DOHH2 (cell line): ENCODE data around the gene USP9X.

Experiments
- H3F3A ChIP-seq: fragments of 200-600 bp; sonication (generic), shearing (Covaris generic); 2 replicates; pipeline ENCODE4 v1.6.0; 2016; ENCODE audit warnings: antibody characterized with exemption, mild to moderate bottlenecking; ENCODE audit not compliant: control insufficient read depth, insufficient read depth
- H3K27ac ChIP-seq: fragments of 200-600 bp; sonication (generic); 2 replicates; pipeline ENCODE4 v1.5.1; 2014; ENCODE audit warnings: low read depth, mild to moderate bottlenecking, low read length, moderate library complexity
- H3K27me3 ChIP-seq: fragments of 200-600 bp; sonication (generic); 2 replicates; pipeline ENCODE4 v1.6.1; 2014; ENCODE audit warnings: mild to moderate bottlenecking, low read length, mixed read lengths; ENCODE audit not compliant: control insufficient read depth
- H3K36me3 ChIP-seq: fragments of 200-600 bp; sonication (generic); 2 replicates; pipeline ENCODE4 v1.6.1; 2014; ENCODE audit warnings: mild to moderate bottlenecking, low read length, moderate library complexity, mixed read lengths; ENCODE audit not compliant: control insufficient read depth
- H3K4me1 ChIP-seq: fragments of 200-600 bp; sonication (generic); 2 replicates; pipeline ENCODE4 v1.6.1; 2014; ENCODE audit warnings: mild to moderate bottlenecking, low read length, mixed read lengths; ENCODE audit not compliant: control insufficient read depth
- H3K4me2 ChIP-seq: fragments of 200-600 bp; sonication (generic); 2 replicates; pipeline ENCODE4 v1.6.0; 2014; ENCODE audit warnings: mild to moderate bottlenecking, low read length, moderate library complexity
- H3K4me3 ChIP-seq: fragments of 200-600 bp; sonication (generic); 2 replicates; pipeline ENCODE4 v1.5.1; 2014; ENCODE audit warnings: mild to moderate bottlenecking, low read length, mixed read lengths
- H3K79me2 ChIP-seq: fragments of 200-600 bp; sonication (generic); 2 replicates; pipeline ENCODE4 v1.6.1; 2014; ENCODE audit warnings: mild to moderate bottlenecking, low read length, mixed read lengths; ENCODE audit not compliant: control insufficient read depth
- H3K9me2 ChIP-seq: fragments of 200-600 bp; sonication (generic); replicated peaks from 2 replicates; pipeline ENCODE4 v1.6.1; 2014; ENCODE audit warnings: mild to moderate bottlenecking, low read length, mixed read lengths; ENCODE audit not compliant: control insufficient read depth
- H3K9me3 ChIP-seq: fragments of 200-600 bp; sonication (generic); 2 replicates; pipeline ENCODE4 v1.6.1; 2014; ENCODE audit warnings: antibody characterized with exemption, low read length, mixed read lengths; ENCODE audit not compliant: control insufficient read depth, insufficient read depth
- H4K20me1 ChIP-seq: fragments of 200-600 bp; sonication (generic); 2 replicates; pipeline ENCODE4 v1.6.0; 2014; ENCODE audit warnings: low read depth, mild to moderate bottlenecking, antibody characterized with exemption, low read length, moderate library complexity; ENCODE audit not compliant: control insufficient read depth, insufficient read depth
- CTCF ChIP-seq: fragments of 200-600 bp; sonication (generic); IDR thresholded peaks from one replicate; pipeline ENCODE4 v1.5.1; 2014; ENCODE audit warnings: antibody characterized with exemption, mild to moderate bottlenecking, low read depth, low read length; ENCODE audit not compliant: poor library complexity, severe bottlenecking
- EZH2phosphoT487 ChIP-seq: fragments of 200-600 bp; sonication (generic); IDR thresholded peaks from 2 replicates; pipeline ENCODE4 v1.6.1; 2017; ENCODE audit warnings: borderline replicate concordance, mild to moderate bottlenecking, antibody characterized with exemption, low read length, moderate library complexity, mixed read lengths

Gene USP9X

GRCh38 chrX:41245641-41246040 is 160.4 kb downstream of the USP9X start:
- no peaks in the 10 kb centered on the region for H3F3A ChIP-seq
- no peaks in the 10 kb centered on the region for H3K9me2 ChIP-seq
- H3K9me3 ChIP-seq = no peaks in the 10 kb centered on the region
- no peaks in the 10 kb centered on the region for H4K20me1 ChIP-seq
- no peak overlapping the region for H3K4me3 ChIP-seq
- H3K36me3 ChIP-seq = no peaks in the 10 kb centered on the region
- H3K27me3 ChIP-seq = no peaks in the 10 kb centered on the region
- no peak for TF ChIP-seq CTCF
- no peak for TF ChIP-seq EZH2phosphoT487
- no peak overlapping the region for H3K27ac ChIP-seq
- H3K4me2 ChIP-seq = no peak overlapping the region
- H3K4me1 ChIP-seq = no peaks in the 10 kb centered on the region
- H3K79me2 ChIP-seq = no peaks in the 10 kb centered on the region

GRCh38 chrX:41250867-41251266 is 165.6 kb downstream of the USP9X start:
- Histone ChIP-seq H3F3A (no peaks in the 10 kb centered on the region), H3K9me3 (no peaks in the 10 kb centered on the region), H3K9me2 (no peaks in the 10 kb centered on the region), H3K4me3 (no peak overlapping the region), H3K4me2 (no peak overlapping the region), H3K27ac (no peak overlapping the region), H4K20me1 (no peaks in the 10 kb centered on the region), H3K79me2 (no peaks in the 10 kb centered on the region), H3K4me1 (peaks cover 4% of the 10 kb centered on the region; the same call in 1 of the 2 replicates), H3K27me3 (peaks cover 6% of the 10 kb centered on the region), H3K36me3 (no peaks in the 10 kb centered on the region)
- TF ChIP-seq EZH2phosphoT487 (no peak), CTCF (no peak)

GRCh38 chrX:41257801-41258200 is 172.6 kb downstream of the USP9X start:
- Histone ChIP-seq H3K27me3 (peaks cover 5% of the 10 kb centered on the region), H3K36me3 (no peaks in the 10 kb centered on the region), H3F3A (no peaks in the 10 kb centered on the region), H3K9me3 (no peaks in the 10 kb centered on the region), H4K20me1 (no peaks in the 10 kb centered on the region), H3K27ac (no peak overlapping the region), H3K4me1 (peaks cover 15% of the 10 kb centered on the region), H3K4me3 (peak overlapping the region; percentile 38), H3K79me2 (no peaks in the 10 kb centered on the region), H3K4me2 (peak overlapping the region; percentile 55), H3K9me2 (no peaks in the 10 kb centered on the region)
- TF ChIP-seq CTCF = no peak
- no peak for TF ChIP-seq EZH2phosphoT487

- H3K27me3 ChIP-seq = peaks cover 1% of the 10 kb centered on the region
- peak overlapping the region; percentile 55 for H3K4me2 ChIP-seq
- no peak overlapping the region for H3K27ac ChIP-seq
- no peaks in the 10 kb centered on the region for H3K79me2 ChIP-seq
- H3K4me3 ChIP-seq = peak overlapping the region; percentile 38
- no peaks in the 10 kb centered on the region for H3F3A ChIP-seq
- no peaks in the 10 kb centered on the region for H3K9me2 ChIP-seq
- no peaks in the 10 kb centered on the region for H3K36me3 ChIP-seq
- peaks cover 13% of the 10 kb centered on the region for H3K4me1 ChIP-seq
- TF ChIP-seq EZH2phosphoT487 = no peak
- TF ChIP-seq CTCF = peak; percentile 68
- no peaks in the 10 kb centered on the region for H3K9me3 ChIP-seq
- no peaks in the 10 kb centered on the region for H4K20me1 ChIP-seq
These were observed 173.0 kb downstream of the USP9X start for GRCh38 chrX:41258226-41258625.
